Lower leg skin (tissue), 3 donors: ENCODE results near the gene DGKI.

Experiments
- CTCF ChIP-seq, 3 donors: fragments of 450-650 bp; IDR thresholded peaks; one replicate each; pipeline ENCODE4 v1.5.1; 2016; ENCODE audit warnings: antibody characterized with exemption in 3 of 3, mild to moderate bottlenecking in 3 of 3, moderate library complexity in 2 of 3
- POLR2A ChIP-seq, 2 donors: fragments of 450-650 bp; IDR thresholded peaks; one replicate each; pipeline ENCODE4 v1.6.1; 2016 to 2017; ENCODE audit warnings: antibody characterized with exemption in 2 of 2, mild to moderate bottlenecking in 1 of 2, moderate library complexity in 1 of 2

- TF ChIP-seq CTCF (IDR thresholded peaks at IDR 0.05) (no peak), POLR2A (IDR thresholded peaks at IDR 0.05) (no peak)
These were observed 189.9 kb downstream of the DGKI start for GRCh38 chr7:137656850-137657232.
